Upper lobe of right lung (tissue), 1 donor: ENCODE results near the gene OSBP2. TPM values are rescaled to one million over a fixed set of nuclear protein-coding genes. Genes with fewer than 3 reads are reported as not detected.

ENCODE experiments used
- ATAC-seq: fragments of 200-7000 bp; cut with Tn5 transposase; one replicate; pipeline ENCODE4 v1.9.1; 2020; ENCODE audit warnings: mild to moderate bottlenecking, moderate library complexity
- DNase-seq: peaks from one replicate; pipeline ENCODE4 v3.0.0-alpha.2; 2020
- H3K27ac ChIP-seq: fragments of 200-600 bp; one replicate; pipeline ENCODE4 v1.8.0; 2022
- H3K27me3 ChIP-seq: fragments of 200-600 bp; one replicate; pipeline ENCODE4 v1.8.0; 2022; ENCODE audit warnings: mild to moderate bottlenecking
- H3K36me3 ChIP-seq: fragments of 200-600 bp; one replicate; pipeline ENCODE4 v1.8.0; 2022
- H3K4me1 ChIP-seq: fragments of 200-600 bp; one replicate; pipeline ENCODE4 v1.8.0; 2022
- H3K4me3 ChIP-seq: fragments of 200-600 bp; one replicate; pipeline ENCODE4 v1.8.0; 2022; ENCODE audit warnings: mild to moderate bottlenecking
- H3K9me3 ChIP-seq: fragments of 200-600 bp; one replicate; pipeline ENCODE4 v1.8.0; 2022
- intact Hi-C: fragments of 100-400 bp; cut with DNase I; formaldehyde crosslinking; loops from one replicate; pipeline ENCODE4 v1.11.0; 2022
- total RNA-seq: library from RNA; stranded (reverse); fragmentation: NEBNext Ultra II Directional; extraction: Animal tissue kit (Norgen Biotek cat#: 25700); gene quantifications from one replicate; pipeline ENCODE4 v1.2.1, GENCODE V29; 2021
- TF ChIP-seq, protein P1 (sequence below): fragments of 200-600 bp; IDR thresholded peaks from one replicate; pipeline ENCODE4 v1.8.0; 2022; ENCODE audit warnings: antibody characterized with exemption
- donor health status: DM: no; HTN: yes; CAD: no; lungs with severe emphysema.

Gene OSBP2
- total RNA-seq, 1 donor from 2014 or later = 6.0 TPM

DNA sequence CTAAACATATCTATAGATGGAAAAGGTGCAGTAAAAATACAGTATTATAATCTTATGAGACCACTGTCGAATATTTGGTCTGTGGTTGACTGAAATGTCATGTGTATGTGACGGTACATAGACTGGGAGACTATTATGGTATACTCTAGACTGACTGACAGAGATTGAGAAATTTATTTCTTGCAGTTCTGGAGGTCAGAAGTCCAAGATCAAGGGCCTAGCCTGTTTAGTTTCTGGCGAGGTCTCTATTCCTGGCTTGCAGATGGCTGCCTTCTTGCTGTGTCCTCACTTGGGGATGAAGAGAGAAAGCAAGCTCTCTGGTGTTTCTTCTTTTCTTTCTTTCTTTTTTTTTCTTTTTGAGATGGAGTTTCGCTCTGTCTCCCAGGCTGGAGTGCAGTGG lies 7.3 kb upstream of the OSBP2 start:
- no peak for ATAC-seq
- Histone ChIP-seq H3K36me3 (no peaks in the 10 kb centered on the region), H3K4me1 (no peaks in the 10 kb centered on the region), H3K9me3 (no peaks in the 10 kb centered on the region), H3K27me3 (no peaks in the 10 kb centered on the region), H3K4me3 (no peak overlapping the region), H3K27ac (no peak overlapping the region)
- no peak for DNase-seq
- intact Hi-C loops = no loop called here
- TF ChIP-seq, protein P1, sequence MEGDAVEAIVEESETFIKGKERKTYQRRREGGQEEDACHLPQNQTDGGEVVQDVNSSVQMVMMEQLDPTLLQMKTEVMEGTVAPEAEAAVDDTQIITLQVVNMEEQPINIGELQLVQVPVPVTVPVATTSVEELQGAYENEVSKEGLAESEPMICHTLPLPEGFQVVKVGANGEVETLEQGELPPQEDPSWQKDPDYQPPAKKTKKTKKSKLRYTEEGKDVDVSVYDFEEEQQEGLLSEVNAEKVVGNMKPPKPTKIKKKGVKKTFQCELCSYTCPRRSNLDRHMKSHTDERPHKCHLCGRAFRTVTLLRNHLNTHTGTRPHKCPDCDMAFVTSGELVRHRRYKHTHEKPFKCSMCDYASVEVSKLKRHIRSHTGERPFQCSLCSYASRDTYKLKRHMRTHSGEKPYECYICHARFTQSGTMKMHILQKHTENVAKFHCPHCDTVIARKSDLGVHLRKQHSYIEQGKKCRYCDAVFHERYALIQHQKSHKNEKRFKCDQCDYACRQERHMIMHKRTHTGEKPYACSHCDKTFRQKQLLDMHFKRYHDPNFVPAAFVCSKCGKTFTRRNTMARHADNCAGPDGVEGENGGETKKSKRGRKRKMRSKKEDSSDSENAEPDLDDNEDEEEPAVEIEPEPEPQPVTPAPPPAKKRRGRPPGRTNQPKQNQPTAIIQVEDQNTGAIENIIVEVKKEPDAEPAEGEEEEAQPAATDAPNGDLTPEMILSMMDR = no peak

DNA sequence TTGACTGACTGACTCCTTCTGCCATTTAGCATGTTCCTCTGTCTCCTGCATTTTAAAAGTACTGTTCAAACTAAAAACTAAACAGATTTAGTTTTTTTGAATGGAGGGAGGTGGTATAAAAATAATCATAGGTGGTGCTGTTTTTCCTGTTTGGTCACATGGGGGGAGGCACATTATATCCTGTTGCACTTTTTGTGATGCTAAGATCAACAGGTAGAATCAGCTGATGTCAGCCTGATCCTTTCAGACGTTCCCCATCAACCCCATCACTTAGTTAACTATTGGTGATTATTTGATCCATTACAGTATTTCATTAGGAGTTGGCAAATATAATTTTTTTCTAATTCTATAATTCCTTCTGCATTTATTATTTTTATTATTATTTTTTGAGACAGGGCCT lies 5.1 kb upstream of the OSBP2 start:
- no peak for ATAC-seq
- no peaks in the 10 kb centered on the region for H3K36me3 ChIP-seq
- intact Hi-C loops = no loop called here

DNA sequence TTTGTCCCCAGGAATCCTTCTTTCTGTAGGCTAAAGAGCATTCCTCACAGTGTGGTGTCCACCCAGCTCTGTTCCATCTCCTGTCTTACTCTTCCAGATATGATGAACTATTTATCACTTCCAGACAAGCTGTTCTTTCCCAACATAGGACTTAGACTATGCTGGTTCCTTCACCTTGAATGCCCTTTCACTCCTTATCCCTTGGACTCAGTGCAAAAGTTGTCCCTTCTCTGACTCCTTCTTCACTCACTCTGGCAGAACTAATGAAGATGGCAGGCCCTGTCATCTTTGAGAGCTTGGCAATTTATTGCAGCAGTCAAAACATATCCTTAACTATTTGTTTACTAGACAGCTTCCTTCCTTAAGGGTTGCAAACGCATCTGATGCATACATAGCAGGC lies 3.5 kb upstream of the OSBP2 start:
- no peaks in the 10 kb centered on the region for H3K9me3 ChIP-seq
- no peak overlapping the region for H3K4me3 ChIP-seq
- intact Hi-C loops = no loop called here
- H3K27ac ChIP-seq = no peak overlapping the region
- ATAC-seq = no peak
- H3K27me3 ChIP-seq = no peaks in the 10 kb centered on the region
- TF ChIP-seq, protein P1 = no peak
- H3K36me3 ChIP-seq = no peaks in the 10 kb centered on the region
- peaks cover 5% of the 10 kb centered on the region for H3K4me1 ChIP-seq
- DNase-seq = no peak

More for the DNA sequence above, 5.1 kb upstream of the OSBP2 start:
- peaks cover 5% of the 10 kb centered on the region for H3K4me1 ChIP-seq
- H3K27me3 ChIP-seq = no peaks in the 10 kb centered on the region
- TF ChIP-seq, protein P1 = no peak
- H3K9me3 ChIP-seq = no peaks in the 10 kb centered on the region
- H3K4me3 ChIP-seq = no peak overlapping the region
- H3K27ac ChIP-seq = no peak overlapping the region
- DNase-seq = no peak

DNA sequence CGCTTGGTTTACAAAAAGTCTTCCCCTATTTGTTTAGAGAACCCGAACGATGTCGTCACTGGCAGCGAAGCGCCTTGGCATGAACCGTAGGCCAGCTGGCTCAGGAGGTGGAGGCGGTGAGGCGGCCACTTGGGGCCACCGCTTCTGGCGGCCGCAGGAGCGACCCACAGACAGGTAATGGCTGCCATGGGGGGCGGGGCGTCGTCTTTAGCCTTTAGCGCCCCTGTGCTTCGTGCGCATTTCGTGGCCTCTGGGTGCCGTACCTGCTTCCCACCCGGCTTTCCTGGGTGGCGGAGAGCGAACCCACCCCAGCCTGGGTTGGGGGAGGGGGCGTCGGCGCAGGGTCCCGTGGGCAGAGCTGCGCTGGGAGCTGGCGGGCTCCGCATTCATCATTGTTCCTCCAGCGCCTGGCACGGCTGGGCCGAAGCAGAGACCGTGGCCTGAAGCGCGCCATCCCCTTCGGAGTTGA lies 469 bp upstream of the OSBP2 start:
- H3K27ac ChIP-seq = peak overlapping the region; percentile 67
- H3K36me3 ChIP-seq = no peaks in the 10 kb centered on the region
- H3K4me1 ChIP-seq = peaks cover 5% of the 10 kb centered on the region
- ATAC-seq (peak; percentile 81), DNase-seq (peak; percentile 88)
- peak overlapping the region; percentile 51 for H3K4me3 ChIP-seq
- no peaks in the 10 kb centered on the region for H3K27me3 ChIP-seq
- H3K9me3 ChIP-seq = no peaks in the 10 kb centered on the region
- TF ChIP-seq, protein P1 = no peak
- intact Hi-C loops = no loop called here

DNA sequence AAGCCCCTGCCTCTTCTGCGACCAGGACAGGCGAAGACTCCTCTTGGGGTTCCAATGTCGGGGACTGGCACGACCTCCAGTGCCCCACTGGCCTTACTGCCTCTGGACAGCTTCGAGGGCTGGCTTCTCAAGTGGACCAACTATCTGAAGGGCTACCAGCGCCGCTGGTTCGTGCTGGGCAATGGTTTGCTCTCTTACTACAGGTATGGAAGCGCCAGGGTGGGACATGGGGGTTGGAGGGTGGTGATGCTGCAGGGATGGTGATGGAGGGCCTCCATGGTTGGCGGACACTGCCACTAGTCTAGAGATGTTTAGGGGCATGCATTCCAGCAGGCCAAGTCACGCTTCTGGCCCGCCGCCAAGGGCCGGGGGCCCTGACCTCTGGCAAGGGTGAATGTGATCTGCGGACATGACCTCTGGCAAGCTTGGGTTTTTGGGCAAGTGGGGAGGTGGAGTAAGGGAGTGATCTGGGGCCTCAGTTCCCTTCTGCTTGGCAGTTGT lies 727 bp downstream of the OSBP2 start:
- Histone ChIP-seq H3K27ac (no peak overlapping the region), H3K4me3 (peak overlapping the region; percentile 50), H3K36me3 (no peaks in the 10 kb centered on the region), H3K4me1 (peaks cover 5% of the 10 kb centered on the region), H3K27me3 (no peaks in the 10 kb centered on the region), H3K9me3 (no peaks in the 10 kb centered on the region)
- DNase-seq (no peak), ATAC-seq (peak; percentile 23)
- intact Hi-C loops = no loop called here
- TF ChIP-seq, protein P1 = no peak
